Activated naive CD8-positive, alpha-beta T cell treated with anti-CD3 and anti-CD28 coated beads, Interleukin-2, amount 50 U/mL, for 24 hours (primary cell): ENCODE results near the gene RAB43.

Source experiments
- ATAC-seq: fragments of 150-1000 bp; cut with Tn5 transposase; one replicate; pipeline ENCODE4 v1.10.0; 2021
- DNase-seq: peaks from one replicate; pipeline ENCODE4 v3.0.0; 2021
- H3K27ac Mint-ChIP-seq: one replicate; pipeline ENCODE4 v1.8.0; 2021; ENCODE audit warnings: mild to moderate bottlenecking, mixed read lengths
- H3K27me3 Mint-ChIP-seq: one replicate; pipeline ENCODE4 v1.8.0; 2021; ENCODE audit warnings: mixed read lengths
- H3K36me3 Mint-ChIP-seq: one replicate; pipeline ENCODE4 v1.8.0; 2021; ENCODE audit warnings: low read depth, mixed read lengths
- H3K4me1 Mint-ChIP-seq: one replicate; pipeline ENCODE4 v1.8.0; 2021; ENCODE audit warnings: mixed read lengths
- H3K4me3 Mint-ChIP-seq: one replicate; pipeline ENCODE4 v1.8.0; 2021; ENCODE audit warnings: mild to moderate bottlenecking, moderate library complexity, mixed read lengths
- H3K9me3 Mint-ChIP-seq: one replicate; pipeline ENCODE4 v1.8.0; 2021; ENCODE audit warnings: mixed read lengths

The RAB43 gene

GRCh38 chr3:129050556-129051295 lies 70.9 kb downstream of the RAB43 start:
- H3K27ac Mint-ChIP-seq: no peak overlapping the region
- H3K4me1 Mint-ChIP-seq: peaks cover 7% of the 10 kb centered on the region
- no peak for DNase-seq
- no peaks in the 10 kb centered on the region for H3K27me3 Mint-ChIP-seq
- H3K4me3 Mint-ChIP-seq: no peak overlapping the region
- H3K9me3 Mint-ChIP-seq: peaks cover 5% of the 10 kb centered on the region
- no peaks in the 10 kb centered on the region for H3K36me3 Mint-ChIP-seq
- ATAC-seq: no peak

GRCh38 chr3:129047553-129047839 lies 74.1 kb downstream of the RAB43 start:
- ATAC-seq (no peak), DNase-seq (no peak)
- peaks cover 12% of the 10 kb centered on the region for H3K27me3 Mint-ChIP-seq
- H3K9me3 Mint-ChIP-seq: peaks cover 5% of the 10 kb centered on the region
- no peak overlapping the region for H3K27ac Mint-ChIP-seq
- no peaks in the 10 kb centered on the region for H3K36me3 Mint-ChIP-seq
- peaks cover 2% of the 10 kb centered on the region for H3K4me1 Mint-ChIP-seq
- H3K4me3 Mint-ChIP-seq: no peak overlapping the region

GRCh38 chr3:129046732-129047552 lies 74.7 kb downstream of the RAB43 start:
- Mint-ChIP-seq H3K4me3 (no peak overlapping the region), H3K27me3 (peaks cover 13% of the 10 kb centered on the region), H3K9me3 (peaks cover 5% of the 10 kb centered on the region), H3K27ac (no peak overlapping the region), H3K36me3 (no peaks in the 10 kb centered on the region), H3K4me1 (peaks cover 2% of the 10 kb centered on the region)
- no peak for ATAC-seq
- DNase-seq: no peak

- ATAC-seq (peak; percentile 45), DNase-seq (no peak)
- Mint-ChIP-seq H3K27ac (no peak overlapping the region), H3K4me1 (peaks cover 2% of the 10 kb centered on the region), H3K9me3 (peaks cover 5% of the 10 kb centered on the region), H3K4me3 (no peak overlapping the region), H3K27me3 (peaks cover 13% of the 10 kb centered on the region), H3K36me3 (no peaks in the 10 kb centered on the region)
Measured at GRCh38 chr3:129046037-129046731, 75.4 kb downstream of the RAB43 start.

- Mint-ChIP-seq H3K27me3 (peaks cover 13% of the 10 kb centered on the region), H3K27ac (no peak overlapping the region), H3K4me1 (peaks cover 2% of the 10 kb centered on the region), H3K9me3 (peaks cover 5% of the 10 kb centered on the region), H3K4me3 (no peak overlapping the region), H3K36me3 (no peaks in the 10 kb centered on the region)
- ATAC-seq (peak; percentile 85), DNase-seq (peak; percentile 47)
Measured at GRCh38 chr3:129045675-129046036, 75.9 kb downstream of the RAB43 start.

- peaks cover 21% of the 10 kb centered on the region for H3K27me3 Mint-ChIP-seq
Measured at GRCh38 chr3:129040579-129041300, 80.9 kb downstream of the RAB43 start.

GRCh38 chr3:129040039-129040336 lies 81.6 kb downstream of the RAB43 start:
- no peak overlapping the region for H3K4me3 Mint-ChIP-seq
- ATAC-seq (no peak), DNase-seq (no peak)
- no peak overlapping the region for H3K27ac Mint-ChIP-seq
- H3K4me1 Mint-ChIP-seq: peaks cover 11% of the 10 kb centered on the region
- H3K9me3 Mint-ChIP-seq: no peaks in the 10 kb centered on the region
- no peaks in the 10 kb centered on the region for H3K36me3 Mint-ChIP-seq
- H3K27me3 Mint-ChIP-seq: peaks cover 21% of the 10 kb centered on the region

More at GRCh38 chr3:129040579-129041300, 80.9 kb downstream of the RAB43 start:
- peaks cover 5% of the 10 kb centered on the region for H3K4me1 Mint-ChIP-seq
- H3K36me3 Mint-ChIP-seq: no peaks in the 10 kb centered on the region
- no peaks in the 10 kb centered on the region for H3K9me3 Mint-ChIP-seq
- no peak overlapping the region for H3K27ac Mint-ChIP-seq
- no peak for DNase-seq
- no peak for ATAC-seq
- no peak overlapping the region for H3K4me3 Mint-ChIP-seq

- Mint-ChIP-seq H3K27me3 (peaks cover 17% of the 10 kb centered on the region), H3K9me3 (no peaks in the 10 kb centered on the region), H3K4me3 (no peak overlapping the region), H3K36me3 (no peaks in the 10 kb centered on the region), H3K27ac (no peak overlapping the region), H3K4me1 (peaks cover 12% of the 10 kb centered on the region)
- ATAC-seq (no peak), DNase-seq (no peak)
Measured at GRCh38 chr3:129039271-129040038, 82.1 kb downstream of the RAB43 start.

GRCh38 chr3:129038121-129038855 lies 83.3 kb downstream of the RAB43 start:
- Mint-ChIP-seq H3K36me3 (no peaks in the 10 kb centered on the region), H3K27ac (no peak overlapping the region), H3K4me1 (peaks cover 12% of the 10 kb centered on the region), H3K9me3 (no peaks in the 10 kb centered on the region), H3K4me3 (no peak overlapping the region), H3K27me3 (peaks cover 15% of the 10 kb centered on the region)
- DNase-seq: no peak
- ATAC-seq: no peak
